ENCODE data around the gene TRIM71. TPM values are rescaled to one million over a fixed set of nuclear protein-coding genes. Genes with fewer than 3 reads are reported as not detected.

The TRIM71 gene
- total RNA-seq, 5 donors from 2014 or later (not counting 1 experiment from before 2014, with no cell fraction given) = 0.05 to 0.32 (median 0.29) TPM; not detected in 1

- POLR2A ChIA-PET = no interaction called here
- H3K27me3 Mint-ChIP-seq = peaks cover 6 to 7% of the 10 kb centered on the region in 2 donors
- 71% methylated on average over 4 of the region's 6 CpGs for WGBS (ENCODE audit: insufficient coverage)
Observed at GRCh38 chr3:32857921-32858320, 40.1 kb downstream of the TRIM71 start.

GRCh38 chr3:32859604-32860237 is 41.9 kb downstream of the TRIM71 start:
- 100% methylated on average over 4 of the region's 4 CpGs for WGBS (ENCODE audit: insufficient coverage)
- Mint-ChIP-seq H3K9me3 (no peaks in the 10 kb centered on the region), H3K4me3 (no peak overlapping the region), H3K27ac (no peak overlapping the region), H3K4me1 (no peaks in the 10 kb centered on the region), H3K27me3 (peaks cover 4 to 7% of the 10 kb centered on the region in 2 donors), H3K36me3 (no peaks in the 10 kb centered on the region)
- Histone ChIP-seq H3K4me1 (ENCODE audit: control insufficient read depth in 1 of 2, extremely low read depth in 1 of 2, insufficient read depth in 2 of 2, low read length in 2 of 2) (no peaks in the 10 kb centered on the region), H3K36me3 (ENCODE audit: control insufficient read depth in 2 of 2, extremely low read depth in 1 of 2, insufficient read depth in 1 of 2, low read length in 1 of 2) (no peaks in the 10 kb centered on the region), H3K27ac (ENCODE audit: low read length) (no peak overlapping the region), H3K4me3 (ENCODE audit: control insufficient read depth in 1 of 2, extremely low read depth in 1 of 2, low read length in 1 of 2) (no peak overlapping the region), H3K9me3 (no peaks in the 10 kb centered on the region), H3K27me3 (replicated peaks in 1 of 2; ENCODE audit: control insufficient read depth in 2 of 2, extremely low read depth in 1 of 2, insufficient read depth in 2 of 2, low read length in 1 of 2) (peaks cover 0 to 6% of the 10 kb centered on the region in 2 experiments)
- ChIA-PET CTCF (no interaction called here), POLR2A (no interaction called here)
- no peak for DNase-seq
- no peak for ATAC-seq (replicated peaks in 1 of 4)

More at GRCh38 chr3:32857921-32858320, 40.1 kb downstream of the TRIM71 start:
- H3K4me1 Mint-ChIP-seq = no peaks in the 10 kb centered on the region
- ATAC-seq (replicated peaks in 1 of 4) = no peak
- no peak for DNase-seq
- no peak overlapping the region for H3K27ac Mint-ChIP-seq
- Histone ChIP-seq H3K27me3 (replicated peaks in 1 of 2; ENCODE audit: control insufficient read depth in 2 of 2, extremely low read depth in 1 of 2, insufficient read depth in 2 of 2, low read length in 1 of 2) (peaks cover 0 to 6% of the 10 kb centered on the region in 2 experiments), H3K9me3 (no peaks in the 10 kb centered on the region), H3K27ac (ENCODE audit: low read length) (no peak overlapping the region), H3K4me1 (ENCODE audit: control insufficient read depth in 1 of 2, extremely low read depth in 1 of 2, insufficient read depth in 2 of 2, low read length in 2 of 2) (no peaks in the 10 kb centered on the region), H3K4me3 (ENCODE audit: control insufficient read depth in 1 of 2, extremely low read depth in 1 of 2, low read length in 1 of 2) (no peak overlapping the region), H3K36me3 (ENCODE audit: control insufficient read depth in 2 of 2, extremely low read depth in 1 of 2, insufficient read depth in 1 of 2, low read length in 1 of 2) (no peaks in the 10 kb centered on the region)
- CTCF ChIA-PET = no interaction called here
- H3K9me3 Mint-ChIP-seq = no peaks in the 10 kb centered on the region
- H3K4me3 Mint-ChIP-seq = no peak overlapping the region
- no peaks in the 10 kb centered on the region for H3K36me3 Mint-ChIP-seq

- no peak for ATAC-seq (replicated peaks in 1 of 4)
- H3K4me3 Mint-ChIP-seq = no peak overlapping the region
- POLR2A ChIA-PET = no interaction called here
Observed at GRCh38 chr3:32860499-32860898, 42.7 kb downstream of the TRIM71 start.

GRCh38 chr3:32861681-32862080 is 43.9 kb downstream of the TRIM71 start:
- H3K4me1 ChIP-seq (ENCODE audit: control insufficient read depth in 1 of 2, extremely low read depth in 1 of 2, insufficient read depth in 2 of 2, low read length in 2 of 2) = no peaks in the 10 kb centered on the region
- no peak overlapping the region for H3K4me3 Mint-ChIP-seq
- H3K27ac Mint-ChIP-seq = no peak overlapping the region
- H3K4me3 ChIP-seq (ENCODE audit: control insufficient read depth in 1 of 2, extremely low read depth in 1 of 2, low read length in 1 of 2) = no peak overlapping the region
- CTCF ChIA-PET = no interaction called here
- H3K27me3 Mint-ChIP-seq = no peaks in the 10 kb centered on the region
- no peaks in the 10 kb centered on the region for H3K36me3 ChIP-seq (ENCODE audit: control insufficient read depth in 2 of 2, extremely low read depth in 1 of 2, insufficient read depth in 1 of 2, low read length in 1 of 2)
- no peaks in the 10 kb centered on the region for H3K4me1 Mint-ChIP-seq
- DNase-seq (no peak), ATAC-seq (replicated peaks in 1 of 4) (no peak)
- peaks cover 0 to 10% of the 10 kb centered on the region in 2 experiments for H3K27me3 ChIP-seq (replicated peaks in 1 of 2; ENCODE audit: control insufficient read depth in 2 of 2, extremely low read depth in 1 of 2, insufficient read depth in 2 of 2, low read length in 1 of 2)
- no peaks in the 10 kb centered on the region for H3K9me3 Mint-ChIP-seq
- WGBS (ENCODE audit: insufficient coverage) = 94% methylated on average over 2 of the region's 5 CpGs
- no peaks in the 10 kb centered on the region for H3K9me3 ChIP-seq
- no peak overlapping the region for H3K27ac ChIP-seq (ENCODE audit: low read length)
- H3K36me3 Mint-ChIP-seq = no peaks in the 10 kb centered on the region
- POLR2A ChIA-PET = no interaction called here

More at GRCh38 chr3:32860499-32860898, 42.7 kb downstream of the TRIM71 start:
- Histone ChIP-seq H3K36me3 (ENCODE audit: control insufficient read depth in 2 of 2, extremely low read depth in 1 of 2, insufficient read depth in 1 of 2, low read length in 1 of 2) (no peaks in the 10 kb centered on the region), H3K27ac (ENCODE audit: low read length) (no peak overlapping the region), H3K9me3 (no peaks in the 10 kb centered on the region), H3K27me3 (replicated peaks in 1 of 2; ENCODE audit: control insufficient read depth in 2 of 2, extremely low read depth in 1 of 2, insufficient read depth in 2 of 2, low read length in 1 of 2) (peaks cover 0 to 7% of the 10 kb centered on the region in 2 experiments), H3K4me1 (ENCODE audit: control insufficient read depth in 1 of 2, extremely low read depth in 1 of 2, insufficient read depth in 2 of 2, low read length in 2 of 2) (no peaks in the 10 kb centered on the region), H3K4me3 (ENCODE audit: control insufficient read depth in 1 of 2, extremely low read depth in 1 of 2, low read length in 1 of 2) (no peak overlapping the region)
- DNase-seq = no peak
- Mint-ChIP-seq H3K36me3 (no peaks in the 10 kb centered on the region), H3K9me3 (no peaks in the 10 kb centered on the region), H3K27ac (no peak overlapping the region), H3K4me1 (no peaks in the 10 kb centered on the region), H3K27me3 (peaks cover 2% of the 10 kb centered on the region in 2 donors)
- CTCF ChIA-PET = no interaction called here
- 100% methylated on average over 1 of the region's 4 CpGs for WGBS (ENCODE audit: insufficient coverage)

- ATAC-seq (replicated peaks in 1 of 4) (no peak), DNase-seq (no peak)
- no peaks in the 10 kb centered on the region for H3K27me3 Mint-ChIP-seq
- H3K27ac Mint-ChIP-seq = no peak overlapping the region
- H3K4me3 Mint-ChIP-seq = no peak overlapping the region
- no peak overlapping the region for H3K27ac ChIP-seq (ENCODE audit: low read length)
- H3K4me3 ChIP-seq (ENCODE audit: control insufficient read depth in 1 of 2, extremely low read depth in 1 of 2, low read length in 1 of 2) = no peak overlapping the region
- H3K9me3 Mint-ChIP-seq = no peaks in the 10 kb centered on the region
- no peaks in the 10 kb centered on the region for H3K4me1 ChIP-seq (ENCODE audit: control insufficient read depth in 1 of 2, extremely low read depth in 1 of 2, insufficient read depth in 2 of 2, low read length in 2 of 2)
- POLR2A ChIA-PET = no interaction called here
- no peaks in the 10 kb centered on the region for H3K4me1 Mint-ChIP-seq
- H3K27me3 ChIP-seq (replicated peaks in 1 of 2; ENCODE audit: control insufficient read depth in 2 of 2, extremely low read depth in 1 of 2, insufficient read depth in 2 of 2, low read length in 1 of 2) = peaks cover 0 to 10% of the 10 kb centered on the region in 2 experiments
- CTCF ChIA-PET = no interaction called here
- 95% methylated on average over 8 of the region's 11 CpGs for WGBS (ENCODE audit: insufficient coverage)
- H3K36me3 ChIP-seq (ENCODE audit: control insufficient read depth in 2 of 2, extremely low read depth in 1 of 2, insufficient read depth in 1 of 2, low read length in 1 of 2) = no peaks in the 10 kb centered on the region
- H3K9me3 ChIP-seq = no peaks in the 10 kb centered on the region
- no peaks in the 10 kb centered on the region for H3K36me3 Mint-ChIP-seq
Observed at GRCh38 chr3:32862247-32862935, 44.6 kb downstream of the TRIM71 start.

- no peaks in the 10 kb centered on the region for H3K9me3 Mint-ChIP-seq
- no peaks in the 10 kb centered on the region for H3K9me3 ChIP-seq
- no peak overlapping the region for H3K27ac ChIP-seq (ENCODE audit: low read length)
- no peaks in the 10 kb centered on the region for H3K36me3 Mint-ChIP-seq
- no peaks in the 10 kb centered on the region for H3K4me1 Mint-ChIP-seq
- H3K27ac Mint-ChIP-seq = no peak overlapping the region
- no peak overlapping the region for H3K4me3 ChIP-seq (ENCODE audit: control insufficient read depth in 1 of 2, extremely low read depth in 1 of 2, low read length in 1 of 2)
- peaks cover 0 to 10% of the 10 kb centered on the region in 2 experiments for H3K27me3 ChIP-seq (replicated peaks in 1 of 2; ENCODE audit: control insufficient read depth in 2 of 2, extremely low read depth in 1 of 2, insufficient read depth in 2 of 2, low read length in 1 of 2)
- no peaks in the 10 kb centered on the region for H3K27me3 Mint-ChIP-seq
- ATAC-seq (replicated peaks in 1 of 4) (no peak), DNase-seq (no peak)
- H3K4me3 Mint-ChIP-seq = no peak overlapping the region
- H3K36me3 ChIP-seq (ENCODE audit: control insufficient read depth in 2 of 2, extremely low read depth in 1 of 2, insufficient read depth in 1 of 2, low read length in 1 of 2) = no peaks in the 10 kb centered on the region
- POLR2A ChIA-PET = no interaction called here
- CTCF ChIA-PET = no interaction called here
- H3K4me1 ChIP-seq (ENCODE audit: control insufficient read depth in 1 of 2, extremely low read depth in 1 of 2, insufficient read depth in 2 of 2, low read length in 2 of 2) = no peaks in the 10 kb centered on the region
- no CpG with 5 or more reads among the region's 5 CpGs for WGBS (ENCODE audit: insufficient coverage)
Observed at GRCh38 chr3:32862936-32863487, 45.2 kb downstream of the TRIM71 start.

Measured in T-cell (primary cell).